GM12801 (cell line): ENCODE results near the gene MAG.

ENCODE experiments used
- CTCF ChIP-seq: IDR thresholded peaks from one replicate; pipeline ENCODE4 v1.5.1; 2011; ENCODE audit warnings: control low read depth; ENCODE audit not compliant: insufficient read length; ENCODE audit errors: extremely low read depth

Gene MAG

GRCh38 chr19:35341006-35341405 is 49.0 kb downstream of the MAG start:
- TF ChIP-seq CTCF = no peak

GRCh38 chr19:35341565-35342225 is 49.7 kb downstream of the MAG start:
- no peak for TF ChIP-seq CTCF

GRCh38 chr19:35342430-35342829 is 50.5 kb downstream of the MAG start:
- no peak for TF ChIP-seq CTCF

- no peak for TF ChIP-seq CTCF
Measured at GRCh38 chr19:35344511-35345031, 52.6 kb downstream of the MAG start.

GRCh38 chr19:35345671-35346111 is 53.7 kb downstream of the MAG start:
- TF ChIP-seq CTCF = no peak

- no peak for TF ChIP-seq CTCF
Measured at GRCh38 chr19:35346193-35347052, 54.5 kb downstream of the MAG start.

GRCh38 chr19:35347171-35347929 is 55.4 kb downstream of the MAG start, which contains the start of gene FFAR1:
FFAR1 (plus strand) TSS chr19:35347902; CDS start chr19:35351552, 3,650 bp downstream.
- no peak for TF ChIP-seq CTCF
